AG09319 (cell line): ENCODE data around the gene GPR37L1.

Source experiments
- DNase-seq: peaks from one replicate; pipeline ENCODE4 v3.0.0-alpha.2; 2010; ENCODE audit warnings: low read depth; ENCODE audit errors: extremely low read depth
- CTCF ChIP-seq: IDR thresholded peaks from 2 replicates; pipeline ENCODE4 v1.5.1; 2011; ENCODE audit warnings: low read depth, mild to moderate bottlenecking, inconsistent platforms, low read length, moderate library complexity

Gene GPR37L1

DNA sequence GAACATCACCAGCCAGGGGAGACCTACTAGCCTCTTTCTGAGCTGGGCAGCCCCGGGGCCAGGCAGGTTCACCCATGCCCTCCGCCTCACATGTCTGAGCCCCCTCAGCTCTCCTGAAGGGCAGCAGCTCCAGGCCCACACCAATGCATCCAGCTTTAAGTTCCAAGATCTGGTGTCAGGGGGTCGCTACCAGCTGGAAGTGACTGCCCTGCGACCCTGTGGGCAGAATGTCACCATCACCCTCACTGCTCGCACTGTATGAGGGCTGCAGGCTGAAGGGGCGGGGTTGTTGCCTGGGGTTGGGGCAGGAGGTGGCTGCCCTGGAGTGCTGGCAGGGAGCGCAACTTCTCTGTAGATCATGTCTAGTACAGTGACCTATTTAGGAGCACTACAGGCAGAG is 46.1 kb downstream of the GPR37L1 start:
- DNase-seq = no peak
- TF ChIP-seq CTCF = no peak

- DNase-seq = no peak
- TF ChIP-seq CTCF = no peak
Observed at GRCh38 chr1:202170726-202171125, 48.0 kb downstream of the GPR37L1 start.

- no peak for TF ChIP-seq CTCF
- no peak for DNase-seq
Observed at GRCh38 chr1:202171292-202172014, 48.7 kb downstream of the GPR37L1 start.

GRCh38 chr1:202172015-202172355 is 49.3 kb downstream of the GPR37L1 start:
- no peak for TF ChIP-seq CTCF
- DNase-seq = no peak

DNA sequence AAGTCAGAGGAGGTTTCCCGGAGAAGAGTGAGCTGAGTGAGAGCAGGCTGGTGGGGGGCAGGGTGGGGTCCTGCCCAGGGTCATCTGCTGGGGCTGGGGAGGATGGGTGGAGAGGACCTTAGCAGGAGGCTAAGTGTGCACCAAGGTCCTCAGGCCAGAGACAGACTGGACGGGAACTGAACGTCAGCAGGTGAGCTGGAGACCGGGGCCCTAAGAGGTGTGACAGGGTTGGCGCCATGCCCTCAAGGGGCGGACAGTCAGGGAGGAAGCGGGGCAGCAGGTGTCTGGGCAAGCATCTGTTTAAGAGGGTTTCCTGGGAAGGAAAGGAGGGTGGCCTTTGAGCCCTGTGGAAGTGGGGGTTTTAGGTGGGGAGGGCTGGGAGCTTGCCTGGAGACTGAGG is 51.3 kb downstream of the GPR37L1 start:
- no peak for TF ChIP-seq CTCF
- DNase-seq = no peak

- DNase-seq = no peak
- no peak for TF ChIP-seq CTCF
Observed at GRCh38 chr1:202176949-202177927, 54.5 kb downstream of the GPR37L1 start.
